Naive B cell (primary cell): ENCODE data around the gene FRRS1. TPM values are rescaled to one million over a fixed set of nuclear protein-coding genes. Genes with fewer than 3 reads are reported as not detected.

Experiments used
- ATAC-seq, 2 donors: fragments of 150-1000 bp; cut with Tn5 transposase; 2 replicates each; pipeline ENCODE4 v1.10.0; 2021; ENCODE audit warnings: low read depth in 2 of 2, mild to moderate bottlenecking in 2 of 2, moderate library complexity in 2 of 2
- DNase-seq: peaks from one replicate; pipeline ENCODE4 v3.0.0; 2022
- H3K27ac Mint-ChIP-seq, 6 donors: one replicate each; pipeline ENCODE4 v1.8.0; 2020 to 2022; ENCODE audit warnings: mild to moderate bottlenecking in 6 of 6, mixed read lengths in 6 of 6, moderate library complexity in 5 of 6, inconsistent platforms in 2 of 6
- H3K27me3 Mint-ChIP-seq, 3 donors: one replicate each; pipeline ENCODE4 v1.8.0; 2021 to 2022; ENCODE audit warnings: mixed read lengths in 3 of 3, mild to moderate bottlenecking in 1 of 3
- H3K36me3 Mint-ChIP-seq, 2 donors: one replicate each; pipeline ENCODE4 v1.8.0; 2020 to 2022; ENCODE audit warnings: mixed read lengths in 2 of 2, inconsistent platforms in 1 of 2, mild to moderate bottlenecking in 1 of 2
- H3K4me1 Mint-ChIP-seq, 3 donors: one replicate each; pipeline ENCODE4 v1.8.0; 2020 to 2022; ENCODE audit warnings: mixed read lengths in 3 of 3, inconsistent platforms in 1 of 3, mild to moderate bottlenecking in 1 of 3, moderate library complexity in 1 of 3
- H3K4me3 Mint-ChIP-seq, 8 donors: one replicate each; pipeline ENCODE4 v1.8.0; 2020 to 2022; ENCODE audit warnings: mild to moderate bottlenecking in 8 of 8, mixed read lengths in 8 of 8, moderate library complexity in 8 of 8, inconsistent platforms in 2 of 8
- H3K9me3 Mint-ChIP-seq, 7 donors: one replicate each; pipeline ENCODE4 v1.8.0; 2020 to 2022; ENCODE audit warnings: mixed read lengths in 7 of 7, mild to moderate bottlenecking in 5 of 7, inconsistent platforms in 2 of 7, moderate library complexity in 1 of 7
- polyA plus RNA-seq, 6 donors: library from polyadenylated mRNA; unstranded; fragments of 300-500 nt; fragmentation: Illumina TruSeq; gene quantifications; one replicate each; pipeline ENCODE4 v1.2.3, GENCODE V29; 2021; ENCODE audit warnings: low read depth in 6 of 6

Gene FRRS1
- polyA plus RNA-seq, 6 donors from 2014 or later: 0.11 to 1.5 (median 0.13) TPM; not detected in 3

DNA sequence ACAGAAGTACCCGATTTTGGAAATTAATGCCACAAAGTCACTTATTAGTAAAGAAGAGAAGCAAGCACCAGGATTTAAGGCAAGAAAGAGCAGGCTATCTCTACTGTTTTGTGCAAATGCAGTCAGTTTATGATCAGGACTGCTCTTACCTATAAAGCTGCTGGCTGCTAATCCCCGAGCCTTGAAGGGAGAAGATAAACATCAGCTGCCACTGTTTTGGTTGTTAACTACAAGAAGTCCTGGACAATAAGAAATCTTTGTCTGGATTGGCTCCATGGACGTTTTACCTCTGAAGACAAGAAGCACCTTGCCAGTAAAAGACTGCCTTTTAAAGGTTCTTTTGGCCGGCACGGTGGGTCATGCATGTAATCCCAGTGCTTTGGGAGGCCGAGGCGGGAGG lies 21.4 kb downstream of the FRRS1 start:
- DNase-seq (no peak), ATAC-seq (no peak)
- Mint-ChIP-seq H3K27me3 (no peaks in the 10 kb centered on the region), H3K36me3 (peaks cover 0 to 2% of the 10 kb centered on the region in 2 donors), H3K9me3 (no peaks in the 10 kb centered on the region), H3K4me3 (no peak overlapping the region), H3K27ac (no peak overlapping the region), H3K4me1 (no peaks in the 10 kb centered on the region)

GRCh38 chr1:99740141-99740540 lies 26.3 kb downstream of the FRRS1 start:
- Mint-ChIP-seq H3K27me3 (no peaks in the 10 kb centered on the region), H3K36me3 (peaks cover 0 to 5% of the 10 kb centered on the region in 2 donors), H3K4me3 (no peak overlapping the region), H3K27ac (no peak overlapping the region), H3K4me1 (no peaks in the 10 kb centered on the region), H3K9me3 (no peaks in the 10 kb centered on the region)
- DNase-seq (no peak), ATAC-seq (no peak)

- no peaks in the 10 kb centered on the region for H3K9me3 Mint-ChIP-seq
- DNase-seq (no peak), ATAC-seq (no peak)
- no peaks in the 10 kb centered on the region for H3K27me3 Mint-ChIP-seq
- H3K27ac Mint-ChIP-seq: no peak overlapping the region
- no peak overlapping the region for H3K4me3 Mint-ChIP-seq
- peaks cover 0 to 5% of the 10 kb centered on the region in 2 donors for H3K36me3 Mint-ChIP-seq
- H3K4me1 Mint-ChIP-seq: no peaks in the 10 kb centered on the region
Measured at GRCh38 chr1:99738858-99739465, 27.5 kb downstream of the FRRS1 start.

- no peak for DNase-seq
- H3K4me1 Mint-ChIP-seq: no peaks in the 10 kb centered on the region
Measured at GRCh38 chr1:99737016-99737415, 29.4 kb downstream of the FRRS1 start.

DNA sequence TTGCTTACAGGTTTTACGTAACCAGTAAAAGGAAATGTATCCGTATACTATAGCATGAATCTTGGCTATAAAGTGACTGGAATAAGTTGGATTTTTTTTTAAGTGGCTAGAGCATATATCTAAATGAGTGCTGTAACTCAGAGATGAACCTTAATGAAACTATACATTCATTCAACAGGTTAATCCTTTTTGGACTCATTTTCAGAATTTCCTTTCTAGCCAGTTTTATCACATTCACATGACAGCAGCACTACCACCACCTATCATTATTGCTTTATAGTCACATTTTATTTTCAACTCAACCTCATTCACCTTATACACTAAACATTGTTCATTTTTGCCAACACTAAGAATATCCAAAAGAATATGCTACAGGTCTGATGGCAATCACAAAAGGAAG lies 30.6 kb downstream of the FRRS1 start:
- Mint-ChIP-seq H3K4me1 (no peaks in the 10 kb centered on the region), H3K27ac (no peak overlapping the region), H3K36me3 (peaks cover 0 to 10% of the 10 kb centered on the region in 2 donors), H3K27me3 (no peaks in the 10 kb centered on the region), H3K4me3 (no peak overlapping the region), H3K9me3 (no peaks in the 10 kb centered on the region)
- ATAC-seq (no peak), DNase-seq (no peak)

More at GRCh38 chr1:99737016-99737415, 29.4 kb downstream of the FRRS1 start:
- no peaks in the 10 kb centered on the region for H3K27me3 Mint-ChIP-seq
- peaks cover 0 to 10% of the 10 kb centered on the region in 2 donors for H3K36me3 Mint-ChIP-seq
- H3K27ac Mint-ChIP-seq: peak overlapping the region in 1 of 6 donors; percentile 61
- no peaks in the 10 kb centered on the region for H3K9me3 Mint-ChIP-seq
- no peak overlapping the region for H3K4me3 Mint-ChIP-seq
- no peak for ATAC-seq

DNA sequence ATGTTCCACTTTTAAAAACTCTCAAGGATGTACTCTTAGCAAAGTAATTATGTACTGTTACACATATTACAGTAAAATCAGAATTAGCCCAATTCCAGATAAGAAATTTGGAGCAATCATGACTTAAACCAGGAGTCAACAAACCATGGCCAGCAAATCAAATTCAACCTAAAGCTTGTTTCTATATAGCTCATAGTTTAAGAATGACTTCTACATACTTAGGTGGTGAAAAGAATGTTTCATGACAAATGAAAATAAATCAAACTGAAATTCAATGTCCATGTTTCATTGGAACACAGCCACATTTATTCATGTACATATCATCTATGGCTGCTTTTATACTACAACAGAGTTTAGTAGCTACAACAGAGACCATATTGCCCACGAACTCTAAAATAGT lies 35.1 kb downstream of the FRRS1 start:
- DNase-seq: no peak

GRCh38 chr1:99728494-99729235 lies 37.8 kb downstream of the FRRS1 start:
- ATAC-seq (no peak), DNase-seq (no peak)
- Mint-ChIP-seq H3K4me3 (no peak overlapping the region), H3K4me1 (no peaks in the 10 kb centered on the region), H3K9me3 (no peaks in the 10 kb centered on the region), H3K36me3 (peaks cover 0 to 5% of the 10 kb centered on the region in 2 donors), H3K27me3 (no peaks in the 10 kb centered on the region), H3K27ac (peak overlapping the region in 1 of 6 donors; percentile 46)

More for the DNA sequence above, 35.1 kb downstream of the FRRS1 start:
- no peak overlapping the region for H3K27ac Mint-ChIP-seq
- no peak overlapping the region for H3K4me3 Mint-ChIP-seq
- H3K27me3 Mint-ChIP-seq: no peaks in the 10 kb centered on the region
- ATAC-seq: no peak
- H3K4me1 Mint-ChIP-seq: no peaks in the 10 kb centered on the region
- peaks cover 0 to 5% of the 10 kb centered on the region in 2 donors for H3K36me3 Mint-ChIP-seq
- no peaks in the 10 kb centered on the region for H3K9me3 Mint-ChIP-seq

GRCh38 chr1:99727575-99728185 lies 38.8 kb downstream of the FRRS1 start:
- Mint-ChIP-seq H3K9me3 (no peaks in the 10 kb centered on the region), H3K36me3 (no peaks in the 10 kb centered on the region), H3K27me3 (no peaks in the 10 kb centered on the region), H3K27ac (no peak overlapping the region), H3K4me1 (no peaks in the 10 kb centered on the region), H3K4me3 (no peak overlapping the region)
- ATAC-seq (no peak), DNase-seq (no peak)

DNA sequence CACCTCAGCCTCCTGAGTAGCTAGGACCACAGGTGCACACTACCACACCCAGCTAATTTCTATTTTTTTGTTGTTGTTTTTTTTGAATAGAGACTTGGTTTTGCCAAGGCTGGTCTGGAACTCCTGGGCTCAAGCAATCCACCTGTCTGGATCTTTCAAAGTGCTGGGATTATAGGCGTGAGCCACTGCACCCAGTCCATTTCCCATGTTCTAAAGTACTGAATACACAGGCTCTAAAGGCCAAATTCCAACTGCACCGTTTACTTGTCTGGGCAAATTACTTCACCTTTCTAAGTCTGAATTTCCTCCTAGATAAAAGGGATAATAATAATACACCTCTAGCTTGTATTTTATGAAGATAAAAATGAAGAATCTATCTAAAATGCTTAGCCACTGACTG lies 39.6 kb downstream of the FRRS1 start:
- H3K36me3 Mint-ChIP-seq: no peaks in the 10 kb centered on the region
- no peak overlapping the region for H3K27ac Mint-ChIP-seq
- ATAC-seq: no peak
- H3K9me3 Mint-ChIP-seq: no peaks in the 10 kb centered on the region
- H3K4me3 Mint-ChIP-seq: no peak overlapping the region
- H3K27me3 Mint-ChIP-seq: no peaks in the 10 kb centered on the region
- no peaks in the 10 kb centered on the region for H3K4me1 Mint-ChIP-seq
- DNase-seq: no peak

- Mint-ChIP-seq H3K4me1 (no peaks in the 10 kb centered on the region), H3K4me3 (no peak overlapping the region), H3K36me3 (no peaks in the 10 kb centered on the region), H3K9me3 (no peaks in the 10 kb centered on the region), H3K27ac (no peak overlapping the region), H3K27me3 (no peaks in the 10 kb centered on the region)
- ATAC-seq (no peak), DNase-seq (no peak)
Measured at GRCh38 chr1:99726407-99726806, 40.0 kb downstream of the FRRS1 start.

GRCh38 chr1:99725996-99726395 lies 40.4 kb downstream of the FRRS1 start:
- H3K27ac Mint-ChIP-seq: no peak overlapping the region
- ATAC-seq (no peak), DNase-seq (no peak)
- H3K9me3 Mint-ChIP-seq: no peaks in the 10 kb centered on the region
- H3K36me3 Mint-ChIP-seq: no peaks in the 10 kb centered on the region
- no peaks in the 10 kb centered on the region for H3K4me1 Mint-ChIP-seq
- H3K27me3 Mint-ChIP-seq: no peaks in the 10 kb centered on the region
- H3K4me3 Mint-ChIP-seq: no peak overlapping the region

DNA sequence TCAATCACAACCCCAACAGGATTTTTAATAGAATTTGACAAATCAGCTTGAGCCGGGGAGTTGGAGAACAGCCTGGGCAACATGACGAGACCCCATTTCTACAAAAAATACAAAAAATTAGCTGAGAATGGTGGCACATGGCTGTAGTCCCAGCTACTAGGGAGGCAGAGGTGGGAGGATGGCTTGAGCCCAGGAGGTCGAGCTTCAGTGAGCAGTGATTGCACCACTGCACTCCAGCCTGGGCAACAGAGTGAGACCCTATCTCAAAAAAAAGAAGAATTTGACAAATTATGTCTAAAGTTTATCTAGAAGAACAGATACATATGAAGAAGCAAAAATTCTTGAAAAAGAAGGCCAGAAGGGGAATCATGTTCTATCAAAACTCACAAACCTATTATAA lies 43.2 kb downstream of the FRRS1 start:
- H3K27ac Mint-ChIP-seq: no peak overlapping the region
- no peak for DNase-seq
- no peaks in the 10 kb centered on the region for H3K4me1 Mint-ChIP-seq
- no peaks in the 10 kb centered on the region for H3K27me3 Mint-ChIP-seq
- H3K9me3 Mint-ChIP-seq: no peaks in the 10 kb centered on the region
- no peak overlapping the region for H3K4me3 Mint-ChIP-seq
- no peak for ATAC-seq
- H3K36me3 Mint-ChIP-seq: no peaks in the 10 kb centered on the region

DNA sequence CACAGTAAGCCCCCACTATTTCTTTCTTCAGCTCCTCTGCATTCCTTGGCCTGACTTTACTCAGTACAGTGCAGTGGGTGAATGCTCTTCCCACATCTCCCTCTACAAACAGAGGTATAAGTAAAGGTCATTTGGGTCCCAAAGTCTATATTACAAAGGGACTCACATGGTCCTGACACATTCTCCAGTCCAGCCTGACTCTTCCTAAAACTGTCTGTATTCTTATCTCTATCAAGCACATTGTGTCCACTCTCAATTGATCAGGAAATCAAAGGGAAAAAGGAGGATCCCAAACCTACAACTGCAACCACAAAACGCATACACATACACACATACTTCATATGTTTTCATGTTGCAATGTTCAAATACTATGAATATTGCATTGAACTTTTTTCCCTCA lies 49.4 kb downstream of the FRRS1 start:
- ATAC-seq: no peak
- DNase-seq: no peak
- H3K4me1 Mint-ChIP-seq: no peaks in the 10 kb centered on the region
- H3K9me3 Mint-ChIP-seq: no peaks in the 10 kb centered on the region
- no peak overlapping the region for H3K4me3 Mint-ChIP-seq
- no peak overlapping the region for H3K27ac Mint-ChIP-seq
- H3K27me3 Mint-ChIP-seq: no peaks in the 10 kb centered on the region
- H3K36me3 Mint-ChIP-seq: peaks cover 0 to 5% of the 10 kb centered on the region in 2 donors

- peaks cover 0 to 5% of the 10 kb centered on the region in 2 donors for H3K36me3 Mint-ChIP-seq
- no peaks in the 10 kb centered on the region for H3K27me3 Mint-ChIP-seq
Measured at GRCh38 chr1:99713006-99713405, 53.4 kb downstream of the FRRS1 start.

More at GRCh38 chr1:99713006-99713405, 53.4 kb downstream of the FRRS1 start:
- ATAC-seq: no peak
- Mint-ChIP-seq H3K4me1 (no peaks in the 10 kb centered on the region), H3K9me3 (no peaks in the 10 kb centered on the region), H3K4me3 (no peak overlapping the region), H3K27ac (no peak overlapping the region)
- DNase-seq: no peak
